Lower leg skin (tissue), 4 donors: ENCODE results near the gene ZNF618. TPM values are rescaled to one million over a fixed set of nuclear protein-coding genes. Genes with fewer than 3 reads are reported as not detected.

ENCODE experiments used
- DNase-seq, 2 donors: peaks; one replicate each; pipeline ENCODE4 v3.0.0-alpha.2; 2019; ENCODE audit warnings: low spot score in 2 of 2
- H3K4me3 ChIP-seq: fragments of 200-600 bp; sonication (generic); 2 replicates; pipeline ENCODE4 v1.5.1; 2017; ENCODE audit warnings: mild to moderate bottlenecking, low read depth; ENCODE audit not compliant: poor library complexity, severe bottlenecking
- POLR2A ChIP-seq, 2 donors: fragments of 450-650 bp; IDR thresholded peaks; one replicate each; pipeline ENCODE4 v1.6.1; 2016 to 2017; ENCODE audit warnings: antibody characterized with exemption in 2 of 2, mild to moderate bottlenecking in 1 of 2, moderate library complexity in 1 of 2
- WGBS, 2 donors: methylation state at CpG; one replicate each; pipeline ENCODE4 v1.1.5; 2018; 5-methylcytosine and 5-hydroxymethylcytosine counted together
- intact Hi-C: fragments of 100-400 bp; cut with DNase I; formaldehyde crosslinking; loops from one replicate; pipeline ENCODE4 v1.15.0; 2023; ENCODE audit warnings: low total_unique reads
- total RNA-seq, 4 donors: library from RNA; depleted of rRNA; stranded (reverse); fragments of >200 nt; gene quantifications; one replicate each; pipeline ENCODE4 v1.1.0, GENCODE V29; 2016
- TF ChIP-seq, protein P1 (sequence below), 3 donors: fragments of 450-650 bp; IDR thresholded peaks; one replicate each; pipeline ENCODE4 v1.5.1; 2016; ENCODE audit warnings: antibody characterized with exemption in 3 of 3, mild to moderate bottlenecking in 3 of 3, moderate library complexity in 2 of 3

The ZNF618 gene
- total RNA-seq, 4 donors from 2014 or later: 1.1 to 4.1 (median 2.5) TPM

DNA sequence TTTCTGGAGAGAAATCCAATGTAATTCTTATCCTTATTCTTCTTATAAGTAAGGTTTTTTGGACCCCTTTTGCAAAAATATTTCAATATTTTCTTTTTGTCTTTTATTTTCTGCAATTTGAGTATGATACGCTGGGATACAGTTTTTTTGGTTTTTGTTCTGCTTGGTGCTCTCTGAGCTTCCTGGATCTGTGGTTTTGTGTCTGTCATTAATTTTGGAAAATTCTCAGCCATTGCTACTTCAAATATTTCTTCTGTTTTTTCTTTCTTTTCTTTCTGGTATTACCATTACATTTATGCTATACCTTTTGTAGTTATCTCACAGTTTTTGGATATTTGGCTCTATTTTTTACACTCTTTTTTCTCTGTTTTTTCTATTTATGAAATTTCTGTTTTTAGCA, 50.1 kb downstream of the ZNF618 start:
- intact Hi-C loops: no loop called here
- WGBS, 2 donors: 88 to 93% methylated on average over 1 of the region's 1 CpG
- DNase-seq: no peak
- no peak for TF ChIP-seq POLR2A (IDR thresholded peaks at IDR 0.05)
- TF ChIP-seq, protein P1, sequence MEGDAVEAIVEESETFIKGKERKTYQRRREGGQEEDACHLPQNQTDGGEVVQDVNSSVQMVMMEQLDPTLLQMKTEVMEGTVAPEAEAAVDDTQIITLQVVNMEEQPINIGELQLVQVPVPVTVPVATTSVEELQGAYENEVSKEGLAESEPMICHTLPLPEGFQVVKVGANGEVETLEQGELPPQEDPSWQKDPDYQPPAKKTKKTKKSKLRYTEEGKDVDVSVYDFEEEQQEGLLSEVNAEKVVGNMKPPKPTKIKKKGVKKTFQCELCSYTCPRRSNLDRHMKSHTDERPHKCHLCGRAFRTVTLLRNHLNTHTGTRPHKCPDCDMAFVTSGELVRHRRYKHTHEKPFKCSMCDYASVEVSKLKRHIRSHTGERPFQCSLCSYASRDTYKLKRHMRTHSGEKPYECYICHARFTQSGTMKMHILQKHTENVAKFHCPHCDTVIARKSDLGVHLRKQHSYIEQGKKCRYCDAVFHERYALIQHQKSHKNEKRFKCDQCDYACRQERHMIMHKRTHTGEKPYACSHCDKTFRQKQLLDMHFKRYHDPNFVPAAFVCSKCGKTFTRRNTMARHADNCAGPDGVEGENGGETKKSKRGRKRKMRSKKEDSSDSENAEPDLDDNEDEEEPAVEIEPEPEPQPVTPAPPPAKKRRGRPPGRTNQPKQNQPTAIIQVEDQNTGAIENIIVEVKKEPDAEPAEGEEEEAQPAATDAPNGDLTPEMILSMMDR (IDR thresholded peaks at IDR 0.05): no peak
- H3K4me3 ChIP-seq: no peak overlapping the region

GRCh38 chr9:113927277-113927676, 51.2 kb downstream of the ZNF618 start:
- DNase-seq: no peak
- WGBS, 2 donors: 48 to 65% methylated on average over 2 of the region's 2 CpGs
- no peak for TF ChIP-seq POLR2A (IDR thresholded peaks at IDR 0.05)
- TF ChIP-seq, protein P1 (IDR thresholded peaks at IDR 0.05): no peak

GRCh38 chr9:113928269-113928668, 52.2 kb downstream of the ZNF618 start:
- no peak for TF ChIP-seq POLR2A (IDR thresholded peaks at IDR 0.05)
- TF ChIP-seq, protein P1 (IDR thresholded peaks at IDR 0.05): no peak
- 62 to 77% methylated on average over 3 of the region's 3 CpGs for WGBS, 2 donors
- no peak overlapping the region for H3K4me3 ChIP-seq
- intact Hi-C loops: no loop called here
- DNase-seq: no peak

More at GRCh38 chr9:113927277-113927676, 51.2 kb downstream of the ZNF618 start:
- no peak overlapping the region for H3K4me3 ChIP-seq
- intact Hi-C loops: no loop called here

GRCh38 chr9:113929634-113930389, 53.7 kb downstream of the ZNF618 start:
- TF ChIP-seq POLR2A (IDR thresholded peaks at IDR 0.05): no peak
- TF ChIP-seq, protein P1 (IDR thresholded peaks at IDR 0.05): no peak
- DNase-seq: no peak
- WGBS, 2 donors: 72 to 83% methylated on average over 6 of the region's 6 CpGs
- intact Hi-C loops: no loop called here
- no peak overlapping the region for H3K4me3 ChIP-seq

DNA sequence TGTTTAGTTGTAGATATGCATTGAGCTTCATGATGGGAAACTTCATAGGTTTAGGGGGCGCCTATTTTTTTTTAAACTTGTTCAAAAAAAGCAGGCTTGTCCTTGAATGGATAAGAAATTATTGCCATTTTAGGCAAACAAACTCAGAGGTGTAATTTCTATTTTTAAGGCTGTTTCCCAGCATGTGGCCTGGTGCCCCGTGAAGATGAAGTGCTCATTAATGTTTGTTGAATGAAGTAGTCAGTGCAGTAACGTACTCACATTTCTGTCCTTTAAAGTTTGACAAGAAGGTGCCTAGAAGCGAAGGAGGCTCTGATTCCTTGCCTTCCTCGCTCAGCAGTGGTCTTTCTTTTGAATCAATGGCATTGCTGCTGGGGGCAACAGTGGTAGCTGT, 54.3 kb downstream of the ZNF618 start:
- DNase-seq: no peak
- 82 to 95% methylated on average over 5 of the region's 5 CpGs for WGBS, 2 donors
- intact Hi-C loops: no loop called here

More for the DNA sequence above, 54.3 kb downstream of the ZNF618 start:
- no peak for TF ChIP-seq POLR2A (IDR thresholded peaks at IDR 0.05)
- TF ChIP-seq, protein P1 (IDR thresholded peaks at IDR 0.05): no peak
- no peak overlapping the region for H3K4me3 ChIP-seq
